ENCODE measurements around the gene NKD2.

DNA sequence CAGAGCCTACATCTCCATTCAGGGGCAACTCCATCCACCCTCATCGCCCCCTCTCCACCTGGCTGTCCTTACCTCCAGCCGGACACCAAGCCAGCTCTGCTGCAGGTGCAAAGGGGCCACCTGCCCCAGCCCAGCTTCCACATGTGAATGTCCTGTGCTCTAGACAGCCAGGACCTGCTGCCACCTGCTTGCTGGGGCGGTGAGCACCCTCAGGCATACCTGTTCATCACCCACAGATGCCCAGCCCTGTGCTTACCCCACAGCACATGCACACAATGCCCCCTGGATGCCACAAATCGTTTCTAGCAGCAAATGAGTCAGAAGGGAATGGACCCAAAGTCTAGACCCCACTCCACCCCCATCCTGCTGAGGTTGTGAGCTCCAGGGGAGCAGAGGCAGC lies 13.3 kb upstream of the NKD2 start:
- TF ChIP-seq, protein P1, sequence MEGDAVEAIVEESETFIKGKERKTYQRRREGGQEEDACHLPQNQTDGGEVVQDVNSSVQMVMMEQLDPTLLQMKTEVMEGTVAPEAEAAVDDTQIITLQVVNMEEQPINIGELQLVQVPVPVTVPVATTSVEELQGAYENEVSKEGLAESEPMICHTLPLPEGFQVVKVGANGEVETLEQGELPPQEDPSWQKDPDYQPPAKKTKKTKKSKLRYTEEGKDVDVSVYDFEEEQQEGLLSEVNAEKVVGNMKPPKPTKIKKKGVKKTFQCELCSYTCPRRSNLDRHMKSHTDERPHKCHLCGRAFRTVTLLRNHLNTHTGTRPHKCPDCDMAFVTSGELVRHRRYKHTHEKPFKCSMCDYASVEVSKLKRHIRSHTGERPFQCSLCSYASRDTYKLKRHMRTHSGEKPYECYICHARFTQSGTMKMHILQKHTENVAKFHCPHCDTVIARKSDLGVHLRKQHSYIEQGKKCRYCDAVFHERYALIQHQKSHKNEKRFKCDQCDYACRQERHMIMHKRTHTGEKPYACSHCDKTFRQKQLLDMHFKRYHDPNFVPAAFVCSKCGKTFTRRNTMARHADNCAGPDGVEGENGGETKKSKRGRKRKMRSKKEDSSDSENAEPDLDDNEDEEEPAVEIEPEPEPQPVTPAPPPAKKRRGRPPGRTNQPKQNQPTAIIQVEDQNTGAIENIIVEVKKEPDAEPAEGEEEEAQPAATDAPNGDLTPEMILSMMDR (IDR thresholded peaks at IDR 0.05; ENCODE audit: low read depth, low read length, poor library complexity, severe bottlenecking), result no peak
- no peak for TF ChIP-seq EZH2phosphoT487 (IDR thresholded peaks at IDR 0.05; ENCODE audit: borderline replicate concordance, low read length)

Measured in DOHH2 (cell line).